ENCODE measurements around the gene AASDH. TPM values are rescaled to one million over a fixed set of nuclear protein-coding genes. Genes with fewer than 3 reads are reported as not detected.

The AASDH gene
- total and polyA plus RNA-seq, 4 donors, result 2.7 to 13.3 (median 9.1) TPM

- Histone ChIP-seq H3K27me3 (ENCODE audit: control insufficient read depth in 4 of 4, insufficient read depth in 4 of 4, low read length in 3 of 4) (no peaks in the 10 kb centered on the region), H3K36me3 (ENCODE audit: control insufficient read depth in 4 of 4, insufficient read depth in 3 of 4, low read depth in 1 of 4, low read length in 3 of 4) (peaks cover 3 to 12% (median 7%) of the 10 kb centered on the region in 4 donors), H3K9ac (ENCODE audit: low read depth in 1 of 2, low read length in 2 of 2) (no peak overlapping the region), H3K4me3 (ENCODE audit: low read depth in 1 of 3, low read length in 3 of 3) (no peak overlapping the region), H3K9me3 (ENCODE audit: control insufficient read depth in 4 of 4, low read length in 3 of 4) (no peaks in the 10 kb centered on the region), H3K27ac (ENCODE audit: low read depth in 1 of 2, low read length in 2 of 2) (no peak overlapping the region), H3K4me1 (ENCODE audit: control insufficient read depth in 4 of 4, insufficient read depth in 4 of 4, low read length in 3 of 4) (no peaks in the 10 kb centered on the region)
- DNase-seq (ENCODE audit: low spot score), result no peak
- WGBS, result 48% methylated on average over 1 of the region's 1 CpG
- TF ChIP-seq, protein P1, sequence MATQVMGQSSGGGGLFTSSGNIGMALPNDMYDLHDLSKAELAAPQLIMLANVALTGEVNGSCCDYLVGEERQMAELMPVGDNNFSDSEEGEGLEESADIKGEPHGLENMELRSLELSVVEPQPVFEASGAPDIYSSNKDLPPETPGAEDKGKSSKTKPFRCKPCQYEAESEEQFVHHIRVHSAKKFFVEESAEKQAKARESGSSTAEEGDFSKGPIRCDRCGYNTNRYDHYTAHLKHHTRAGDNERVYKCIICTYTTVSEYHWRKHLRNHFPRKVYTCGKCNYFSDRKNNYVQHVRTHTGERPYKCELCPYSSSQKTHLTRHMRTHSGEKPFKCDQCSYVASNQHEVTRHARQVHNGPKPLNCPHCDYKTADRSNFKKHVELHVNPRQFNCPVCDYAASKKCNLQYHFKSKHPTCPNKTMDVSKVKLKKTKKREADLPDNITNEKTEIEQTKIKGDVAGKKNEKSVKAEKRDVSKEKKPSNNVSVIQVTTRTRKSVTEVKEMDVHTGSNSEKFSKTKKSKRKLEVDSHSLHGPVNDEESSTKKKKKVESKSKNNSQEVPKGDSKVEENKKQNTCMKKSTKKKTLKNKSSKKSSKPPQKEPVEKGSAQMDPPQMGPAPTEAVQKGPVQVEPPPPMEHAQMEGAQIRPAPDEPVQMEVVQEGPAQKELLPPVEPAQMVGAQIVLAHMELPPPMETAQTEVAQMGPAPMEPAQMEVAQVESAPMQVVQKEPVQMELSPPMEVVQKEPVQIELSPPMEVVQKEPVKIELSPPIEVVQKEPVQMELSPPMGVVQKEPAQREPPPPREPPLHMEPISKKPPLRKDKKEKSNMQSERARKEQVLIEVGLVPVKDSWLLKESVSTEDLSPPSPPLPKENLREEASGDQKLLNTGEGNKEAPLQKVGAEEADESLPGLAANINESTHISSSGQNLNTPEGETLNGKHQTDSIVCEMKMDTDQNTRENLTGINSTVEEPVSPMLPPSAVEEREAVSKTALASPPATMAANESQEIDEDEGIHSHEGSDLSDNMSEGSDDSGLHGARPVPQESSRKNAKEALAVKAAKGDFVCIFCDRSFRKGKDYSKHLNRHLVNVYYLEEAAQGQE (IDR thresholded peaks at IDR 0.05), result no peak
- TF ChIP-seq HNF4G (IDR thresholded peaks at IDR 0.05), result no peak
- TF ChIP-seq SP1 (IDR thresholded peaks at IDR 0.05), result no peak
- no peak for TF ChIP-seq EGR1 (IDR thresholded peaks at IDR 0.05; ENCODE audit: low read depth in 2 of 2)
These were observed 14.5 kb downstream of the AASDH start for GRCh38 chr4:56372774-56373173.

- H3K36me3 ChIP-seq (ENCODE audit: control insufficient read depth in 4 of 4, insufficient read depth in 3 of 4, low read depth in 1 of 4, low read length in 3 of 4), result peaks cover 3 to 10% (median 7%) of the 10 kb centered on the region in 4 donors
- WGBS, result 74% methylated on average over 8 of the region's 8 CpGs
- DNase-seq (ENCODE audit: low spot score), result no peak
- no peaks in the 10 kb centered on the region for H3K27me3 ChIP-seq (ENCODE audit: control insufficient read depth in 4 of 4, insufficient read depth in 4 of 4, low read length in 3 of 4)
- H3K9me3 ChIP-seq (ENCODE audit: control insufficient read depth in 4 of 4, low read length in 3 of 4), result no peaks in the 10 kb centered on the region
- no peak overlapping the region for H3K9ac ChIP-seq (ENCODE audit: low read depth in 1 of 2, low read length in 2 of 2)
- no peak overlapping the region for H3K27ac ChIP-seq (ENCODE audit: low read depth in 1 of 2, low read length in 2 of 2)
- H3K4me1 ChIP-seq (ENCODE audit: control insufficient read depth in 4 of 4, insufficient read depth in 4 of 4, low read length in 3 of 4), result no peaks in the 10 kb centered on the region
- TF ChIP-seq GABPA (IDR thresholded peaks at IDR 0.05 in 1 of 2, conservative IDR thresholded peaks at IDR 0.05 in 1 of 2) (no peak), HNF4G (IDR thresholded peaks at IDR 0.05) (no peak), NR2F2 (IDR thresholded peaks at IDR 0.05) (no peak), RXRA (IDR thresholded peaks at IDR 0.05) (no peak), ATF3 (IDR thresholded peaks at IDR 0.05) (no peak), FOXA1 (IDR thresholded peaks at IDR 0.05) (no peak), JUND (IDR thresholded peaks at IDR 0.05) (no peak), TAF1 (conservative IDR thresholded peaks at IDR 0.05) (no peak), FOXA2 (IDR thresholded peaks at IDR 0.05) (no peak), HNF4A (conservative IDR thresholded peaks at IDR 0.05) (no peak)
- TF ChIP-seq, protein P1 (IDR thresholded peaks at IDR 0.05), result no peak
- TF ChIP-seq, protein P2, sequence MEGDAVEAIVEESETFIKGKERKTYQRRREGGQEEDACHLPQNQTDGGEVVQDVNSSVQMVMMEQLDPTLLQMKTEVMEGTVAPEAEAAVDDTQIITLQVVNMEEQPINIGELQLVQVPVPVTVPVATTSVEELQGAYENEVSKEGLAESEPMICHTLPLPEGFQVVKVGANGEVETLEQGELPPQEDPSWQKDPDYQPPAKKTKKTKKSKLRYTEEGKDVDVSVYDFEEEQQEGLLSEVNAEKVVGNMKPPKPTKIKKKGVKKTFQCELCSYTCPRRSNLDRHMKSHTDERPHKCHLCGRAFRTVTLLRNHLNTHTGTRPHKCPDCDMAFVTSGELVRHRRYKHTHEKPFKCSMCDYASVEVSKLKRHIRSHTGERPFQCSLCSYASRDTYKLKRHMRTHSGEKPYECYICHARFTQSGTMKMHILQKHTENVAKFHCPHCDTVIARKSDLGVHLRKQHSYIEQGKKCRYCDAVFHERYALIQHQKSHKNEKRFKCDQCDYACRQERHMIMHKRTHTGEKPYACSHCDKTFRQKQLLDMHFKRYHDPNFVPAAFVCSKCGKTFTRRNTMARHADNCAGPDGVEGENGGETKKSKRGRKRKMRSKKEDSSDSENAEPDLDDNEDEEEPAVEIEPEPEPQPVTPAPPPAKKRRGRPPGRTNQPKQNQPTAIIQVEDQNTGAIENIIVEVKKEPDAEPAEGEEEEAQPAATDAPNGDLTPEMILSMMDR (IDR thresholded peaks at IDR 0.05; ENCODE audit: low read depth, low read length, missing input control), result no peak
- TF ChIP-seq, protein P3, sequence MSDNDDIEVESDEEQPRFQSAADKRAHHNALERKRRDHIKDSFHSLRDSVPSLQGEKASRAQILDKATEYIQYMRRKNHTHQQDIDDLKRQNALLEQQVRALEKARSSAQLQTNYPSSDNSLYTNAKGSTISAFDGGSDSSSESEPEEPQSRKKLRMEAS (IDR thresholded peaks at IDR 0.05), result no peak
- TF ChIP-seq, protein P4, sequence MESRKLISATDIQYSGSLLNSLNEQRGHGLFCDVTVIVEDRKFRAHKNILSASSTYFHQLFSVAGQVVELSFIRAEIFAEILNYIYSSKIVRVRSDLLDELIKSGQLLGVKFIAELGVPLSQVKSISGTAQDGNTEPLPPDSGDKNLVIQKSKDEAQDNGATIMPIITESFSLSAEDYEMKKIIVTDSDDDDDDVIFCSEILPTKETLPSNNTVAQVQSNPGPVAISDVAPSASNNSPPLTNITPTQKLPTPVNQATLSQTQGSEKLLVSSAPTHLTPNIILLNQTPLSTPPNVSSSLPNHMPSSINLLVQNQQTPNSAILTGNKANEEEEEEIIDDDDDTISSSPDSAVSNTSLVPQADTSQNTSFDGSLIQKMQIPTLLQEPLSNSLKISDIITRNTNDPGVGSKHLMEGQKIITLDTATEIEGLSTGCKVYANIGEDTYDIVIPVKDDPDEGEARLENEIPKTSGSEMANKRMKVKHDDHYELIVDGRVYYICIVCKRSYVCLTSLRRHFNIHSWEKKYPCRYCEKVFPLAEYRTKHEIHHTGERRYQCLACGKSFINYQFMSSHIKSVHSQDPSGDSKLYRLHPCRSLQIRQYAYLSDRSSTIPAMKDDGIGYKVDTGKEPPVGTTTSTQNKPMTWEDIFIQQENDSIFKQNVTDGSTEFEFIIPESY (IDR thresholded peaks at IDR 0.05), result no peak
- no peak overlapping the region for H3K4me3 ChIP-seq (ENCODE audit: low read depth in 1 of 3, low read length in 3 of 3)
These were observed 15.7 kb downstream of the AASDH start for GRCh38 chr4:56371426-56372220.
